GM10266 (cell line): ENCODE measurements around the gene CLASP1.
"Not testable (repeated sequence)": the region's sequence is repeated elsewhere in the genome, so short reads cannot be mapped to it uniquely, and the experiment has no call there.

Experiments
- DNase-seq: peaks from one replicate; pipeline ENCODE4 v3.0.0; 2012; ENCODE audit errors: extremely low spot score
- CTCF ChIP-seq: IDR thresholded peaks from 2 replicates; pipeline ENCODE4 v1.5.1; 2012; ENCODE audit warnings: mild to moderate bottlenecking, low read depth; ENCODE audit not compliant: control insufficient read depth, insufficient read depth; ENCODE audit errors: missing control alignments

CLASP1 gene

DNA sequence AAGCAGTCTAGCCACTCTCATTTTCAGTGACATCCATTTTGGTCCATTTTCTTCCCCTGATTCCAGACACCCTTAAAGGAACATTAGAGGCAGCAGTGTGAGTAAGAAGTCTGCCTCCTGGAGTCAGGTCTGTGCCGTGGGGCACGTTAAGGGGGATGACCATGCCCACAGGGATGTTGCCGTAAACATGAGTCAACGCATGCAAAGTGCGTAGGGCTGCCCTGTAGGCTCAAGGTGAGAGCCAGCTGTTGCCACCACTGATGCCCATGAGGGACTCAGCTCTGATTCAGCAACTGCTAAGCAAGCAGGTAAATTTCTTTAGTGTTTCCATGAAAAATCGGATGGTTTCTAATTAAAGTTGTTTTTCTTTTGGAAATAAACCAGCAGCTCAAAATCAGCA is 302.9 kb downstream of the CLASP1 start:
- no peak for DNase-seq
- TF ChIP-seq CTCF, result no peak

GRCh38 chr2:121345887-121346286 is 303.4 kb downstream of the CLASP1 start:
- no peak for DNase-seq
- TF ChIP-seq CTCF, result no peak

- no peak for DNase-seq
- no peak for TF ChIP-seq CTCF
Observed at GRCh38 chr2:121345101-121345500, 304.2 kb downstream of the CLASP1 start.

GRCh38 chr2:121343828-121344399 is 305.3 kb downstream of the CLASP1 start:
- not testable (repeated sequence) for DNase-seq

- TF ChIP-seq CTCF, result no peak
- DNase-seq, result no peak
Observed at GRCh38 chr2:121343191-121343590, 306.1 kb downstream of the CLASP1 start.

GRCh38 chr2:121342751-121343150 is 306.5 kb downstream of the CLASP1 start:
- no peak for DNase-seq
- no peak for TF ChIP-seq CTCF

DNA sequence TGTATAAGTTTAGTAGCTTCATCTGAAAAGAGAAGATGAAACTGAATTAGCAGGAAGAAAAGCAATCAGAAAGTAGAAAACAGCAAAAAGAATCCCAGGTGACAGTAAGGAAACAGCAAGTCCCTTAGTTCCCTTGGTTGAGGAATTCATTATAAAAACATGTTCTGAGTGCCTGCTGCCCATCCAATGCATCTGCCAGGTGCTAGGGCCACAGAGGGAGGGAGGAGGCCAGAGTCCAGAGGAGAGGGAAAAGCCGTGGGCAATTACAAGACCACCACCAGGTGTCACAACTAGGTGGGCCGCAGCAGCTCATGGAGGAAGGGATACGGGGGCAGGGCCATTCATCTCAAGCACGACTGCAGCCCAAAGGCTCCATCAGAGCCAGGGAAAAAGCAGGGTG is 308.3 kb downstream of the CLASP1 start:
- DNase-seq, result no peak
- TF ChIP-seq CTCF, result no peak

DNA sequence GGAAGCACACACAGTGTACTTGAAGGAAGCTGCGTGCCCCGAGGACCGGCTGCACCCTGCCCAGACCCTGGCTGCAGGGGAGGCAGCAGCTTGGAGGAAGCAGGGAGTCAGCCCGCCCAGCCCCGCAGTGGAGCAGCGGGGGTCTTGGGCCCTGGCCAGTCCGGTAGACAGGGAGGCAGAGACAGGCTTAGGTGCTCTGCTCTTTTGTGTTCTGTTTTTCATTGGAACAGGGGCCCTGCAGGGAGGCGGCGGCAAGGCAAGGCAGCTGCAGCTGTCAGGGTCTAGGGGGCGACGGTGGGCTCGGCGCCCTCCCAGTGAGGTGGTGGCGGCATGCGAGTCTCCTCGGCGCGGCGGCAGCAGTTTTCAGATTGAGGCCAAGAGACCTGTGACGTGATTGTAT is 311.0 kb downstream of the CLASP1 start:
- no peak for TF ChIP-seq CTCF
- DNase-seq, result no peak
